Tibial artery (tissue), 4 donors: ENCODE data around the gene TFPI.

Experiments
- DNase-seq, 2 donors: peaks; one replicate each; pipeline ENCODE4 v3.0.0-alpha.2; 2019
- H3K27ac ChIP-seq, 2 donors: fragments of 200-600 bp; sonication (generic) in 1 of 2; 1 replicate in 1 of 2; 2 replicates in 1 of 2; pipeline ENCODE4 v1.5.1; 2018 to 2019; ENCODE audit warnings: mild to moderate bottlenecking in 1 of 2
- H3K27me3 ChIP-seq, 2 donors: fragments of 200-600 bp; sonication (generic) in 1 of 2; one replicate each; pipeline versions ENCODE4 v1.5.1 to v1.6.0; 2016 to 2019
- H3K36me3 ChIP-seq, 3 donors: fragments of 200-600 bp; sonication (generic) in 2 of 3; one replicate each; pipeline ENCODE4 v1.5.1; 2016 to 2019; ENCODE audit warnings: mild to moderate bottlenecking in 2 of 3
- H3K4me1 ChIP-seq, 4 donors: fragments of 200-600 bp; sonication (generic) in 2 of 4; 1 replicate in 3 of 4; 2 replicates in 1 of 4; pipeline ENCODE4 v1.5.1; 2016 to 2019
- H3K4me3 ChIP-seq, 2 donors: fragments of 200-600 bp; sonication (generic) in 1 of 2; 1 replicate in 1 of 2; 2 replicates in 1 of 2; pipeline ENCODE4 v1.5.1; 2018 to 2019; ENCODE audit warnings: mild to moderate bottlenecking in 2 of 2
- H3K9me3 ChIP-seq, 3 donors: fragments of 200-600 bp; sonication (generic) in 1 of 3; one replicate each; pipeline ENCODE4 v1.5.1; 2016 to 2019
- intact Hi-C: fragments of 100-400 bp; cut with DNase I; formaldehyde crosslinking; loops from one replicate; pipeline ENCODE4 v1.15.0; 2023; ENCODE audit warnings: low total_unique reads
- TF ChIP-seq, protein P1 (sequence below), 2 experiments: fragments of 200-600 bp in 1 of 2; fragments of 450-650 bp in 1 of 2; IDR thresholded peaks; one replicate each; pipeline ENCODE4 v1.5.1; 2017 to 2019; ENCODE audit warnings: antibody characterized with exemption in 2 of 2, mild to moderate bottlenecking in 1 of 2, moderate library complexity in 1 of 2

The TFPI gene

DNA sequence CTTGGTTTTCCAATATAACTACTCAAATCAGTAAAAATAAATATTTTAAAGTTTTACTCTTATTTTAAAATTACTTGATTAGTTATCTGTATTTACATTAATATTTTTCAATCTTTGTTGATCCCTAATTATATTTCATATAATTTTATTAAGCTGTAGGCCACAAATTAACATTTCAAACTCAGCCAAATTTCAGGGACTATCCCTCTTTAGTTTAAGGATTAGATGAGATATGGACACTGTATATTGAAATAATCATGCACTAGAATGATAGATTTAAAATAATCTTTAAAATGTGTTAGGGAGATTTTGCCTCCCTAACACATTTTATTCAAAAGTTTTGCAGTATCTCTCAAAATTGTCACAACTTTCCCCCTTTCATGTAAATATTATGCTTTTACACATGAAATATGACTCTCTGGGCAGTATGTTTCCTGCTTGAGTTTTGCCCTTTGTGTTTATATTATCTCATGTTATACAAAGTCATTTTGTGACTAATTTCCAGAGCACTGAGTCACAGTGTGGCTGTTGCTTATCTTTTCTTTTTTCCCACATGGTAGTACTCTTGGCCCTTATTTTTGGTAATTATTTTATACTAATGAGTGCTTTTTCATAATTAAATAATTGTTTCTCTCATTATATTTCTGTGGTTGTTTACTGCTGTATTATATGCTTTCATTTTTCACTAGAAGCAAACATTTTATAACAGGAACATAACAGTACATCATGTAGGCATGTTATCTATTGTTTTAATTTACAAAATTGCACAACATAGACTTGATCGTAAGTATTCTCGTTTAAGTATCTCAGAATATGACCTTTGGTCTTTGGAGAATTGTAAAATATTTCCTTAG, 1.2 kb downstream of the TFPI start:
- DNase-seq, result no peak
- peak overlapping the region; percentile 60 to 65 for H3K4me3 ChIP-seq
- no peaks in the 10 kb centered on the region for H3K36me3 ChIP-seq
- H3K27me3 ChIP-seq, result no peaks in the 10 kb centered on the region
- TF ChIP-seq, protein P1, sequence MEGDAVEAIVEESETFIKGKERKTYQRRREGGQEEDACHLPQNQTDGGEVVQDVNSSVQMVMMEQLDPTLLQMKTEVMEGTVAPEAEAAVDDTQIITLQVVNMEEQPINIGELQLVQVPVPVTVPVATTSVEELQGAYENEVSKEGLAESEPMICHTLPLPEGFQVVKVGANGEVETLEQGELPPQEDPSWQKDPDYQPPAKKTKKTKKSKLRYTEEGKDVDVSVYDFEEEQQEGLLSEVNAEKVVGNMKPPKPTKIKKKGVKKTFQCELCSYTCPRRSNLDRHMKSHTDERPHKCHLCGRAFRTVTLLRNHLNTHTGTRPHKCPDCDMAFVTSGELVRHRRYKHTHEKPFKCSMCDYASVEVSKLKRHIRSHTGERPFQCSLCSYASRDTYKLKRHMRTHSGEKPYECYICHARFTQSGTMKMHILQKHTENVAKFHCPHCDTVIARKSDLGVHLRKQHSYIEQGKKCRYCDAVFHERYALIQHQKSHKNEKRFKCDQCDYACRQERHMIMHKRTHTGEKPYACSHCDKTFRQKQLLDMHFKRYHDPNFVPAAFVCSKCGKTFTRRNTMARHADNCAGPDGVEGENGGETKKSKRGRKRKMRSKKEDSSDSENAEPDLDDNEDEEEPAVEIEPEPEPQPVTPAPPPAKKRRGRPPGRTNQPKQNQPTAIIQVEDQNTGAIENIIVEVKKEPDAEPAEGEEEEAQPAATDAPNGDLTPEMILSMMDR (IDR thresholded peaks at IDR 0.05), result no peak
- H3K9me3 ChIP-seq, result no peaks in the 10 kb centered on the region
- intact Hi-C loops, result no loop called here
- peak overlapping the region; percentile 77 to 80 for H3K27ac ChIP-seq
- peaks cover 0 to 52% (median 9%) of the 10 kb centered on the region in 4 donors for H3K4me1 ChIP-seq

DNA sequence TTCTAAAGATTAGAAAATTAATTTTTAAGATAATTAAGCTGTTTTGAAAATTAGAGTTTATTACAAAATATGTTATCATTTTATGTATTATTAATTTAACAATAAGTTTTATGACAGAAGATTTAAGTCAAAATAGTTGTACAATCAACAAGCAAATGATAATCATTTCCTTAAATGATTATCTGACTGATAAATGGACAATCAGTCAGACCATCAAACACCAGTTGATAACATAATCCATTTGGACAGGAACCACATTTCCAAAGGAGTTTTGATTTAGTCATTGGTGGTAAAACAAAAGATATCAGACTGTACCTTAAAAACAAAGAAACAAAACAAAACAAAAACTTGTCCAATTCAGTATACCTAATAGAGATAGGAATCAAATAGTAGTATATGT, 1.9 kb downstream of the TFPI start:
- H3K4me3 ChIP-seq, result peak overlapping the region; percentile 60 to 65
- no peaks in the 10 kb centered on the region for H3K27me3 ChIP-seq
- H3K27ac ChIP-seq, result peak overlapping the region; percentile 77 to 80
- peaks cover 0 to 59% (median 11%) of the 10 kb centered on the region in 4 donors for H3K4me1 ChIP-seq
- TF ChIP-seq, protein P1 (IDR thresholded peaks at IDR 0.05), result no peak
- H3K36me3 ChIP-seq, result no peaks in the 10 kb centered on the region
- H3K9me3 ChIP-seq, result no peaks in the 10 kb centered on the region
- intact Hi-C loops, result no loop called here
- DNase-seq, result no peak

DNA sequence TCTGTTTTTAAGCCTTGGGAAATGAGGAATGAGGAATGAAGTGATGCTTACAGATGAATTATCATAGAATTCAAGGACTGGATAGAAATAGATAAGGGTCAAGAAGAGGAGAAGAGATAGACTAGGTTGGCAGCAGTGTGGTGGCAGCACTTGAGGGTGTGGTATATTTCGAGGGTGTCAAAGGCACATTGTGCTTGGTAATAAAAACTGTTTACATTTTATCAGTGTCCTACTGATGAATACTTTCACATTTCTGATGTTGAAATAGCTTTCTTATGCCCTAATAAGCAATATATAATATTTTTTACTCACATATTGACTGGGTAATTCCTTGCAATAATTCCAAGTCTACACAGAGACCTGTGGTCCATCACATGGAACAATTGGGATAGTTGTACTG, 3.4 kb downstream of the TFPI start:
- peak overlapping the region; percentile 77 to 80 for H3K27ac ChIP-seq
- intact Hi-C loops, result no loop called here
- no peaks in the 10 kb centered on the region for H3K27me3 ChIP-seq
- DNase-seq, result no peak
- no peaks in the 10 kb centered on the region for H3K9me3 ChIP-seq
- TF ChIP-seq, protein P1 (IDR thresholded peaks at IDR 0.05), result no peak
- H3K4me1 ChIP-seq, result peaks cover 0 to 74% (median 16%) of the 10 kb centered on the region in 4 donors
- H3K36me3 ChIP-seq, result no peaks in the 10 kb centered on the region
- H3K4me3 ChIP-seq, result peak overlapping the region; percentile 60 to 65

DNA sequence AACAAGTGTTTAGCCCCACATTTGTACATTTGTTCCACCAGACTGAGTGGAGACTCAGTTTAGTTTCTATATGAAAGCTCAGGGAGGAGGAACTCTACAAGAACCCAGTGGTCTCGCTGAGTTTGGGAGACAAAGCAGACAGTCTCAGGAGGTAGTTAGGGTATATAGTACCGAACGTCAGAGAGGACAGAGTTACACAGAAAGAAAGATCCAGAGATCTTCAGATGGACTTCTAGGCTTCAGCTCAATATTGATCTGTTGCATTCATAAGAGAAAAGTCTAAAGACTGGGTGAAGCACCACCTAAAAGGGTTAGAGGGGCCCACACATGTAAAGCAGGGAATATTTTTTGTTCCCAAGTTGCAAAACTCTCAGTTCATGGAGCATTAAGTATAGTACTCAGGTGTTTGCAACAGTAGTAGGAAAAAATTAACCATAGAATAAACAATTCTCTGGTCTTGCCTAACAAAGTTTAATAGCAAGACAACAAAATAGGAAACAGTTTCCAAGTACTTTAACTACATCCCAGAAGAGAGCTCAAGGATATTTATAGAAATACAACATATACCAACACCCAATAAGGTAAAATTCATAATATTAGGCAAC, 4.2 kb downstream of the TFPI start:
- DNase-seq, result no peak
- no peaks in the 10 kb centered on the region for H3K27me3 ChIP-seq
- peak overlapping the region; percentile 77 to 80 for H3K27ac ChIP-seq
- no peaks in the 10 kb centered on the region for H3K9me3 ChIP-seq
- TF ChIP-seq, protein P1 (IDR thresholded peaks at IDR 0.05), result no peak
- intact Hi-C loops, result no loop called here
- H3K36me3 ChIP-seq, result no peaks in the 10 kb centered on the region
- peak overlapping the region; percentile 60 to 65 for H3K4me3 ChIP-seq
- peaks cover 0 to 77% (median 17%) of the 10 kb centered on the region in 4 donors for H3K4me1 ChIP-seq

DNA sequence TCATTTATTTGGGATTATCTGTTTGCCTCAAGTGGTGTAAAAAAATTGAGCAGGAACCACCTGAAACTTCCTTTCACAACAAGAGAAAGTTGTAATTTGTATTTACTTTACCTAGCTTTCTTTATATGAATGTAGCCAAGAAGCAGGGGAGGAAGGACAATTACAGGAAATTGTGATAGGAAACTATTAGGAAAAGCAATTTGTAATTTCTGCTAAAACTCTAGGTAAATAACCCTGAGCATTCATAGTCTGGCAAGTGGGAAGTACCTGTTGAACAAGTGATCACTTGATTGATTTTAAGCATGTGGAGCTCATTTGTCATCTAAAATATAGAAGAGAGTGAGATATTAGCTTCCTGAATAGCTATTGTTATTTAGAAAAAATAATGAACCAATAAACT, 5.0 kb downstream of the TFPI start:
- Histone ChIP-seq H3K9me3 (no peaks in the 10 kb centered on the region), H3K4me3 (peak overlapping the region; percentile 3 to 60), H3K4me1 (peaks cover 0 to 79% (median 15%) of the 10 kb centered on the region in 4 donors), H3K27ac (peak overlapping the region; percentile 77 to 80), H3K36me3 (no peaks in the 10 kb centered on the region), H3K27me3 (no peaks in the 10 kb centered on the region)
- no peak for DNase-seq
- TF ChIP-seq, protein P1 (IDR thresholded peaks at IDR 0.05), result no peak
- intact Hi-C loops, result no loop called here
